ENCODE data around the gene ATOH7.
A peak's percentile ranks its signal among the peaks of the same experiment; 100 is the strongest.
"Not testable (repeated sequence)": the region's sequence is repeated elsewhere in the genome, so short reads cannot be mapped to it uniquely, and the experiment has no call there.

ATOH7 gene

GRCh38 chr10:68237173-68237572 is 5.3 kb upstream of the ATOH7 start:
- DNase-seq (ENCODE audit: low read depth in 2 of 2), result no peak

- DNase-seq (ENCODE audit: low read depth in 2 of 2), result no peak
These were observed 3.7 kb upstream of the ATOH7 start for GRCh38 chr10:68235581-68235980.

- DNase-seq (ENCODE audit: low read depth in 2 of 2), result no peak
These were observed 3.2 kb upstream of the ATOH7 start for GRCh38 chr10:68235111-68235510.

- no peak for DNase-seq (ENCODE audit: low read depth in 2 of 2)
These were observed 1.1 kb upstream of the ATOH7 start for GRCh38 chr10:68233046-68233445.

- DNase-seq (ENCODE audit: low read depth in 2 of 2), result peak in 1 of 2 donors; percentile 1
These were observed 652 bp downstream of the ATOH7 start for GRCh38 chr10:68231106-68231816.

- no peak for DNase-seq (ENCODE audit: low read depth in 2 of 2)
These were observed 1.6 kb downstream of the ATOH7 start for GRCh38 chr10:68230268-68230667.

GRCh38 chr10:68224810-68225209 is 7.1 kb downstream of the ATOH7 start:
- DNase-seq (ENCODE audit: low read depth in 2 of 2), result no peak

GRCh38 chr10:68223535-68224165 is 8.3 kb downstream of the ATOH7 start:
- DNase-seq (ENCODE audit: low read depth in 2 of 2), result no peak

GRCh38 chr10:68222391-68222790 is 9.5 kb downstream of the ATOH7 start:
- DNase-seq (ENCODE audit: low read depth in 2 of 2), result no peak

- no peak for DNase-seq (ENCODE audit: low read depth in 2 of 2)
These were observed 10.7 kb downstream of the ATOH7 start for GRCh38 chr10:68221196-68221595.

- no peak for DNase-seq (ENCODE audit: low read depth in 2 of 2)
These were observed 13.1 kb downstream of the ATOH7 start for GRCh38 chr10:68218786-68219185.

GRCh38 chr10:68212721-68213352 is 19.1 kb downstream of the ATOH7 start:
- no peak for DNase-seq (ENCODE audit: low read depth in 2 of 2)

- no peak for DNase-seq (ENCODE audit: low read depth in 2 of 2)
These were observed 20.2 kb downstream of the ATOH7 start for GRCh38 chr10:68211669-68212068.

- no peak for DNase-seq (ENCODE audit: low read depth in 2 of 2)
These were observed 23.4 kb downstream of the ATOH7 start for GRCh38 chr10:68208424-68209042.

GRCh38 chr10:68202960-68203353 is 29.0 kb downstream of the ATOH7 start:
- no peak for DNase-seq (ENCODE audit: low read depth in 2 of 2)

GRCh38 chr10:68196701-68197100 is 35.2 kb downstream of the ATOH7 start:
- DNase-seq (ENCODE audit: low read depth in 2 of 2), result no peak

- DNase-seq (ENCODE audit: low read depth in 2 of 2), result not testable (repeated sequence)
These were observed 36.1 kb downstream of the ATOH7 start for GRCh38 chr10:68195776-68196175.

- DNase-seq (ENCODE audit: low read depth in 2 of 2), result no peak
These were observed 37.6 kb downstream of the ATOH7 start for GRCh38 chr10:68194290-68194689.

- DNase-seq (ENCODE audit: low read depth in 2 of 2), result no peak
These were observed 39.8 kb downstream of the ATOH7 start for GRCh38 chr10:68192113-68192512.

- DNase-seq (ENCODE audit: low read depth in 2 of 2), result no peak
These were observed 43.1 kb downstream of the ATOH7 start for GRCh38 chr10:68188835-68189234.

GRCh38 chr10:68185085-68185484 is 46.8 kb downstream of the ATOH7 start:
- no peak for DNase-seq (ENCODE audit: low read depth in 2 of 2)

- no peak for DNase-seq (ENCODE audit: low read depth in 2 of 2)
These were observed 47.4 kb downstream of the ATOH7 start for GRCh38 chr10:68184546-68184945.
